ENCODE results near the gene OR10A5.

GRCh38 chr11:6817694-6818093 lies 27.8 kb upstream of the OR10A5 start:
- TF ChIP-seq CTCF (IDR thresholded peaks at IDR 0.05; ENCODE audit: low read length) (no peak), EZH2 (IDR thresholded peaks at IDR 0.05; ENCODE audit: borderline replicate concordance, low read length) (no peak)
